ENCODE measurements around the gene IRX3.

Gene IRX3

GRCh38 chr16:54239456-54239855, 47.1 kb downstream of the IRX3 start:
- no peak for DNase-seq (ENCODE audit: low read depth in 4 of 4, low spot score in 1 of 4)

GRCh38 chr16:54236773-54237172, 49.8 kb downstream of the IRX3 start:
- DNase-seq (ENCODE audit: low read depth in 4 of 4, low spot score in 1 of 4): no peak

GRCh38 chr16:54233615-54234014, 53.0 kb downstream of the IRX3 start:
- DNase-seq (ENCODE audit: low read depth in 4 of 4, low spot score in 1 of 4): no peak

Measured in stimulated activated CD4-positive, alpha-beta T cell treated with anti-CD3 and anti-CD28 coated beads, Interleukin-1b, Interleukin-23, amount 100 ng/mL, for 24 hours (primary cell).